Choroid plexus epithelial cell (primary cell): ENCODE measurements around the gene LMBRD1.
"Not testable (repeated sequence)": the region's sequence is repeated elsewhere in the genome, so short reads cannot be mapped to it uniquely, and the experiment has no call there.

Experiments used
- DNase-seq: peaks from one replicate; pipeline ENCODE4 v3.0.0-alpha.2; 2010; ENCODE audit warnings: low read depth
- H3K4me3 ChIP-seq: 2 replicates; pipeline ENCODE4 v1.5.1; 2011; ENCODE audit warnings: low read depth, mild to moderate bottlenecking, control low read depth, low read length, moderate library complexity
- TF ChIP-seq, protein P1 (sequence below): conservative IDR thresholded peaks from 2 replicates; pipeline ENCODE4 v1.5.1; 2011; ENCODE audit warnings: low read depth, mild to moderate bottlenecking, control low read depth, inconsistent platforms, low read length, moderate library complexity

LMBRD1 gene

DNA sequence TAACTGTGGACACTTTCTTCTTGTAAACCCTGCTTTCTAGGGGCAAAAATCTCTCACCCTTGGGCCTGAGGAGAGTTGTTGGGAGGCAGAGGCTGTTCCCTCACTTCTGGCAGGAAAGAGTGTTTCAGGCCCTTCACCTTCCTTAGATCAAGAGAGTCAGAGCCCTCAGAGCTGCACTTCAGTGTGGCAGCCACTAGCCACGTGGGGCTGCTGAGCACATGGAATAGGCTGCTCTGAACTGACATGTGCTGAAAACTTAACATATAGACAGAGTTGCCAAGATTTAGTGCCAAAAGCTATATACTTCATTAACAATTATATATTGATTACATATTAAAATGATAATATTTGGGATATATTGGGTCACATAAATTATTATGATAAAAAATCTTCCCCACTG is 4.4 kb upstream of the LMBRD1 start:
- DNase-seq, result no peak
- TF ChIP-seq, protein P1, sequence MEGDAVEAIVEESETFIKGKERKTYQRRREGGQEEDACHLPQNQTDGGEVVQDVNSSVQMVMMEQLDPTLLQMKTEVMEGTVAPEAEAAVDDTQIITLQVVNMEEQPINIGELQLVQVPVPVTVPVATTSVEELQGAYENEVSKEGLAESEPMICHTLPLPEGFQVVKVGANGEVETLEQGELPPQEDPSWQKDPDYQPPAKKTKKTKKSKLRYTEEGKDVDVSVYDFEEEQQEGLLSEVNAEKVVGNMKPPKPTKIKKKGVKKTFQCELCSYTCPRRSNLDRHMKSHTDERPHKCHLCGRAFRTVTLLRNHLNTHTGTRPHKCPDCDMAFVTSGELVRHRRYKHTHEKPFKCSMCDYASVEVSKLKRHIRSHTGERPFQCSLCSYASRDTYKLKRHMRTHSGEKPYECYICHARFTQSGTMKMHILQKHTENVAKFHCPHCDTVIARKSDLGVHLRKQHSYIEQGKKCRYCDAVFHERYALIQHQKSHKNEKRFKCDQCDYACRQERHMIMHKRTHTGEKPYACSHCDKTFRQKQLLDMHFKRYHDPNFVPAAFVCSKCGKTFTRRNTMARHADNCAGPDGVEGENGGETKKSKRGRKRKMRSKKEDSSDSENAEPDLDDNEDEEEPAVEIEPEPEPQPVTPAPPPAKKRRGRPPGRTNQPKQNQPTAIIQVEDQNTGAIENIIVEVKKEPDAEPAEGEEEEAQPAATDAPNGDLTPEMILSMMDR, result no peak
- H3K4me3 ChIP-seq, result no peak overlapping the region

DNA sequence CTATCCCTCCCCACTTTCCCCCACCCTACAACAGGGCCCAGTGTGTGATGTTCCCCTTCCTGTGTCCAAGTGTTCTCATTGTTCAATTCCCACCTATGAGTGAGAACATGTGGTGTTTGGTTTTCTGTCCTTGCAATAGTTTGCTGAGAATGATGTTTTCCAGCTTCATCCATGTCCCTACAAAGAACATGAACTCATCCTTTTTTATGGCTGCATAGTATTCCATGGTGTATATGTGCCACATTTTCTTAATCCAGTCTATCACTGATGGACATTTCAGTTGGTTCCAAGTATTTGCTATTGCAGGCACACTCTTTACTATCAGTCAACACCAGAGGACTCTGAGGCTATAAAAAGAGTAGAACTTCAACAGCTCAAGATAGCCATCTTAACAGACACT is 2.0 kb upstream of the LMBRD1 start:
- DNase-seq, H3K4me3 ChIP-seq: not testable (repeated sequence)

DNA sequence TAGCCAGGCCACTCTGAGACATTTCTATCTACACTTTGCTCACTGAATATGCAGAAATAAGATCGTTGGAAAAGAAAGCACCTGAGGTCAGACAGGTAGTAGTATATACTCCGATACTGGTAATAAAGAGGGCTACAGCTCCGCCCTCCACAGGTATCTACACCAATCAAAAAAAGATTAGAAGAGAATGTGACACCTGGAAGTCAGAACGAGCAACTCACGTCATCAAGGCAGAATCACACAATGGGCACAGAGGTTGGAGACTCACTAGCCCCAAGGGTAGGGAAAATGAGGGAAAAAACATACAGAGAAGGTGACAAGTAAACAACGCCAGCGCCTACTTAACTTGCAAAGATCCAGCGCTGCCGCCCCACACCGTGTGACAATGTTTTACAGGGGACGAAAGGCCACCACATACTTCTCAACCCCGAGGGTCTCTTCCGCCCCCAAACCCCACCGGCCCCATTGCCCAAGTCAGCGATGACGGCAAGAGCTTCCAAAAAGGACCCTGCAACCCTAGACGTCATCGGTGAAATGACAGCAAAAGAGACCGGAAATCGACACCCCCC is 653 bp downstream of the LMBRD1 start:
- DNase-seq, result peak; percentile 66
- TF ChIP-seq, protein P1, result no peak
- peak overlapping the region; percentile 90 for H3K4me3 ChIP-seq

DNA sequence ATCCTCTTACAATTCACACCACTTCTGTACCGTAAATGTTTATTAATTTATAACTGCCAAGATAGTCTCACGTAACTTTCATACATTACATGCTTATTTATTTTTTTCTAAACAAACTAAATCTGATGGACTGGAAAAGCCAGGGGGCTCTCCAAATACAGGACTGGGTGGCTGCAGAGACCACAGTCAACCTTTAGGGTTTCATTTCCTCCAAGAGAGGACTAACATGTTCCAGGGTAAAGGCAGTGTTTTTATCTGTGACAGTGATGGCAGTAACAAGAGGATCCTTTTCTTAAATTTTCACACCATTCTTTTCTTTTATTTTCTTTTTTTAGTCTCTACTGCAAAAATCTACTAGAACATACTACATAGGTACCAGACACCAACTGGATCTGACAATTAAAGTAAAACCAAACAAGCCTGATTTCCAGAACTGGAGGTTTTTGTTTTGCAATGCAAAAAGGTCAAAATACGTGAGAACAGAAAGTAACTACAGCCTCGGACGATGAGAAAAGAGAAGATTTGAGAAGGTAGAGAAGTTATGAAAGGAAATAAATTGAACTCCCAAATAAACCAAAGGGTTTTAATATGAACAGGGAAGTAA is 1.2 kb downstream of the LMBRD1 start:
- TF ChIP-seq, protein P1, result peak; percentile 6
- peak overlapping the region; percentile 90 for H3K4me3 ChIP-seq
- DNase-seq, result peak; percentile 16

DNA sequence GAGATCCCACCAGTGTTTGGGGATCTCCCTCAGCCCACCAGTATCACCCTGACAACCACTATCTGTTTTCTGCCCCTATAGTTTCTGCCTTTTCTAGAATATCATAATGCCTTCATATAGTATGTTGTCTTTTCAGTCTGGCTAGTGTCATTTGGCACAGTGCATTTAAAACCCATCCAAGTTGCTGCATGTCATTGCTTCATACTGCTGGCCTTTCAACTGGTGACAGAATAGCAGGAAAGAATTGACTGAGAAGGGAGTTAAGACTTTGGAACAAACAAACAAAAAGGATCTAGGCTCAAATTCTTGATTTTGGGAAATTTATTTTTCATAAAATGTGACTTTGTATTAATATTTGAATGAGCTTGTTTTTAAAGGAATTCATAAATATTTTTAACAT is 4.5 kb downstream of the LMBRD1 start:
- no peak for DNase-seq
- TF ChIP-seq, protein P1, result no peak
- no peak overlapping the region for H3K4me3 ChIP-seq

DNA sequence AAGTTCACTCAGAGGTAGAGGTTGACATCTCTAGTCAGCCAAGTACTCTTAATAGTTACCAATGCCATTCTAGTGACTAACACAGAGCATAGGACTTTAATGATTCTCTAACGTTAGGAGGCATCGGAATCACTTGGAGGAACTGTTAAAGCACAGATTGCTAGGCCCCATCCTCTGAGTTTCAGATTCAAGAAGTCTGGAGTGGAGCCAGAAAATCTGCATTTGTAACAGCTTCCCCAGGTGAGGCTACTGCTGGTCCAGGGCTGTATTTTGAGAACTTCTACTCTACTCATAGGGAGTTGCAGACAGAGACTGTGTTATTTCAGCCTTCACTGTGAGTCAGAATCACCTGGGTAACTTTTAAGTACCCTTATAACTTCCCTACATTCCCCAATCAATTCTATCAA is 5.7 kb downstream of the LMBRD1 start:
- TF ChIP-seq, protein P1, result no peak
- H3K4me3 ChIP-seq, result no peak overlapping the region
- DNase-seq, result no peak

DNA sequence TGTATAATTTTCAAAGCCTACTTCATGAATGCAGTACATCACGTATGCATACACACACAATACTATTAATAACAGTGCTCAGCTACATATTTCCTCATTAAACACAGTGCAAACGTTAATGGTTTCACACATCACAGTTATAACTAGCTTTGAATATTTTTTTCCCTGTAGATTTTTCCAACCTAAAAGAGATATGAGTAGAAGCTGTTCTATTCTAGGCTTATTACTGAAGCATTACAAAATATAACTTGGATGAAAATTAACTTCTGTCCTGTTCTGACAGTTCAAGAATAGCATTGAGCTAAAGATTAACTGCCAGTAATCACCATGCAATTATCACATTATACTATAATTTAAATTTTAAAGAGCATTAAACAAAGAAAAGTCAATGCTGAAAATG is 6.2 kb downstream of the LMBRD1 start:
- no peak for DNase-seq
- H3K4me3 ChIP-seq, result no peak overlapping the region

More for the DNA sequence above, 6.2 kb downstream of the LMBRD1 start:
- TF ChIP-seq, protein P1, result no peak
